Measurements from ENCODE around the gene NUDT15. TPM values are rescaled to one million over a fixed set of nuclear protein-coding genes. Genes with fewer than 3 reads are reported as not detected.

Gene NUDT15
- total and polyA plus RNA-seq, 2 of the 8 experiments (the other 6 are each of a cell fraction or from before 2014, with no cell fraction given): 37.8 to 65.9 TPM

DNA sequence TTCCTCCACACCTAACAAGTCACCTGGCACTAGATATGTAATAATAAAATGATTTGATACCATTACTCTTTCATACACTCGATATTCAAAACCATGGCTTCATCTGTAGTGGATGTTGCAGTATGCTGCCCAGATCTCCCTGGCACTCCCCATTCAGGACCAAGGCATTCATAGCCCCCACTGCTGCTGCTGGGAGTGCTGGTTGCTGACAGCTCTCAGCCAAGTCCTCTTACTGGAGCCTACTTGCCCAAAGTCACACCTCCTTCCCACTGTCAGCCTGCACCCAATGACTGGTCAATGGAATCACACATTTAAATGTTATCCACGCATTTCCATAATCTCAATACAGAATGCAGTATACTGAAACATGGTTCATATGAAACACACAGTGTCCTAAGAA lies 40.1 kb upstream of the NUDT15 start (continued):
- TF ChIP-seq SP1 (IDR thresholded peaks at IDR 0.05; ENCODE audit: low read depth, low read length) (no peak), GABPA (IDR thresholded peaks at IDR 0.05; ENCODE audit: borderline replicate concordance, insufficient read depth, low read length) (no peak)
